Esophagus squamous epithelium (tissue), 4 donors: ENCODE measurements around the gene PPP1R37.

ENCODE experiments used
- POLR2A ChIP-seq, 4 donors: fragments of 450-650 bp; IDR thresholded peaks; one replicate each; pipeline ENCODE4 v1.6.1; 2017; ENCODE audit warnings: antibody characterized with exemption in 4 of 4, mild to moderate bottlenecking in 4 of 4, moderate library complexity in 3 of 4
- TF ChIP-seq, protein P1 (sequence below), 6 experiments: fragments of 450-650 bp in 4 of 6; fragments of 200-600 bp in 2 of 6; sonication (generic) in 2 of 6; IDR thresholded peaks; one replicate each; pipeline ENCODE4 v1.5.1; 2016 to 2019; ENCODE audit warnings: antibody characterized with exemption in 6 of 6, mild to moderate bottlenecking in 4 of 6, moderate library complexity in 4 of 6

DNA sequence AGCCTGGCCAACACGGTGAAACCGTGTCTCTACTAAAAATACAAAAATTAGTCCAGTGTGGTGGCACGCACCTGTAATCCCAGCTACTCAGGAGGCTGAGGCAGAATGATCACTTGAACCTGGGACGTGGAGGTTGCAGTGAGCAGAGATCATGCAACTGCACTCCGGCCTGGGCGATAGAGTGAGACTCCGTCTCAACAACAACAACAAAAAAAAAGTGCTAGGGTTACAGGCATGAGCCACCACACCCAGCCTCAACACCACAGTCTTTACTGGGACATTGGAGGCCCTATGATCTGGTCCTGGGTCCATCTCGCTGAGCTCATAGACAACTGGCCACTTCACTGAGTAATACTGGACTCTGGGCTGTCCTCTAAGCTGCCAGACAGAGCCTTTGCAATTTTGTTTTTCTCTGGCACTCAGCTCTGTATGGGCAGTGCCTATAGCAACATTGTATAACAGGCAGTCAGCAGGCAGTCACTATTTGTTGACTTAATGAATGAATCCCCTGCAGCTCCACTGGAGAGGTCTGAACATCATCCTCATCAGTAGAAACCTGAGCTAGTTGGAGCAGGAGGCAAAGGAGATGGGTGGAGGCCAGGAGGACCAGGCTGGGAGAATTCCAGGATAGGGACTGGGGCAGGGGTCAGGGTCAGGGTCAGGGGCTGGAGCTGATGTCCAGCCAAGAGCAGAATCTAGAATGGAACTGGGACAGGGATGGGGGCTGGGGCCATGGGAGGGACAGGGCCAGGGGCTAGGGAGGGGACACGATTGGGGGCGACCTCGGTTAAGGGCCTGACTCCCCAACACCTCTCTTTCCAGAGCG lies 93.7 kb downstream of the PPP1R37 start:
- TF ChIP-seq, protein P1, sequence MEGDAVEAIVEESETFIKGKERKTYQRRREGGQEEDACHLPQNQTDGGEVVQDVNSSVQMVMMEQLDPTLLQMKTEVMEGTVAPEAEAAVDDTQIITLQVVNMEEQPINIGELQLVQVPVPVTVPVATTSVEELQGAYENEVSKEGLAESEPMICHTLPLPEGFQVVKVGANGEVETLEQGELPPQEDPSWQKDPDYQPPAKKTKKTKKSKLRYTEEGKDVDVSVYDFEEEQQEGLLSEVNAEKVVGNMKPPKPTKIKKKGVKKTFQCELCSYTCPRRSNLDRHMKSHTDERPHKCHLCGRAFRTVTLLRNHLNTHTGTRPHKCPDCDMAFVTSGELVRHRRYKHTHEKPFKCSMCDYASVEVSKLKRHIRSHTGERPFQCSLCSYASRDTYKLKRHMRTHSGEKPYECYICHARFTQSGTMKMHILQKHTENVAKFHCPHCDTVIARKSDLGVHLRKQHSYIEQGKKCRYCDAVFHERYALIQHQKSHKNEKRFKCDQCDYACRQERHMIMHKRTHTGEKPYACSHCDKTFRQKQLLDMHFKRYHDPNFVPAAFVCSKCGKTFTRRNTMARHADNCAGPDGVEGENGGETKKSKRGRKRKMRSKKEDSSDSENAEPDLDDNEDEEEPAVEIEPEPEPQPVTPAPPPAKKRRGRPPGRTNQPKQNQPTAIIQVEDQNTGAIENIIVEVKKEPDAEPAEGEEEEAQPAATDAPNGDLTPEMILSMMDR (IDR thresholded peaks at IDR 0.05) = no peak
- TF ChIP-seq POLR2A (IDR thresholded peaks at IDR 0.05) = no peak
